GM06990 (cell line): Measurements from ENCODE around the gene INTS6.
A peak's percentile ranks its signal among the peaks of the same experiment; 100 is the strongest.

Source experiments
- DNase-seq: peaks from one replicate; pipeline ENCODE4 v3.0.0-alpha.2; 2011; ENCODE audit not compliant: insufficient read length; ENCODE audit errors: extremely low read depth
- H3K27me3 ChIP-seq: replicated peaks from 2 replicates; pipeline ENCODE4 v1.6.0; 2011; ENCODE audit warnings: low read length; ENCODE audit not compliant: control insufficient read depth, insufficient read depth
- H3K36me3 ChIP-seq: 2 replicates; pipeline ENCODE4 v1.5.1; 2011; ENCODE audit warnings: low read length; ENCODE audit not compliant: control insufficient read depth, insufficient read depth
- H3K4me3 ChIP-seq: replicated peaks from 2 replicates; pipeline ENCODE4 v1.5.1; 2011; ENCODE audit warnings: low read depth, mild to moderate bottlenecking, control low read depth, low read length
- TF ChIP-seq, protein P1 (sequence below): IDR thresholded peaks from 2 replicates; pipeline ENCODE4 v1.5.1; 2011; ENCODE audit warnings: low read length, control low read depth, mild to moderate bottlenecking, inconsistent platforms; ENCODE audit not compliant: insufficient read depth, poor library complexity, severe bottlenecking

The INTS6 gene, protein sequence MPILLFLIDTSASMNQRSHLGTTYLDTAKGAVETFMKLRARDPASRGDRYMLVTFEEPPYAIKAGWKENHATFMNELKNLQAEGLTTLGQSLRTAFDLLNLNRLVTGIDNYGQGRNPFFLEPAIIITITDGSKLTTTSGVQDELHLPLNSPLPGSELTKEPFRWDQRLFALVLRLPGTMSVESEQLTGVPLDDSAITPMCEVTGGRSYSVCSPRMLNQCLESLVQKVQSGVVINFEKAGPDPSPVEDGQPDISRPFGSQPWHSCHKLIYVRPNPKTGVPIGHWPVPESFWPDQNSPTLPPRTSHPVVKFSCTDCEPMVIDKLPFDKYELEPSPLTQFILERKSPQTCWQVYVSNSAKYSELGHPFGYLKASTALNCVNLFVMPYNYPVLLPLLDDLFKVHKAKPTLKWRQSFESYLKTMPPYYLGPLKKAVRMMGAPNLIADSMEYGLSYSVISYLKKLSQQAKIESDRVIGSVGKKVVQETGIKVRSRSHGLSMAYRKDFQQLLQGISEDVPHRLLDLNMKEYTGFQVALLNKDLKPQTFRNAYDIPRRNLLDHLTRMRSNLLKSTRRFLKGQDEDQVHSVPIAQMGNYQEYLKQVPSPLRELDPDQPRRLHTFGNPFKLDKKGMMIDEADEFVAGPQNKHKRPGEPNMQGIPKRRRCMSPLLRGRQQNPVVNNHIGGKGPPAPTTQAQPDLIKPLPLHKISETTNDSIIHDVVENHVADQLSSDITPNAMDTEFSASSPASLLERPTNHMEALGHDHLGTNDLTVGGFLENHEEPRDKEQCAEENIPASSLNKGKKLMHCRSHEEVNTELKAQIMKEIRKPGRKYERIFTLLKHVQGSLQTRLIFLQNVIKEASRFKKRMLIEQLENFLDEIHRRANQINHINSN

DNA sequence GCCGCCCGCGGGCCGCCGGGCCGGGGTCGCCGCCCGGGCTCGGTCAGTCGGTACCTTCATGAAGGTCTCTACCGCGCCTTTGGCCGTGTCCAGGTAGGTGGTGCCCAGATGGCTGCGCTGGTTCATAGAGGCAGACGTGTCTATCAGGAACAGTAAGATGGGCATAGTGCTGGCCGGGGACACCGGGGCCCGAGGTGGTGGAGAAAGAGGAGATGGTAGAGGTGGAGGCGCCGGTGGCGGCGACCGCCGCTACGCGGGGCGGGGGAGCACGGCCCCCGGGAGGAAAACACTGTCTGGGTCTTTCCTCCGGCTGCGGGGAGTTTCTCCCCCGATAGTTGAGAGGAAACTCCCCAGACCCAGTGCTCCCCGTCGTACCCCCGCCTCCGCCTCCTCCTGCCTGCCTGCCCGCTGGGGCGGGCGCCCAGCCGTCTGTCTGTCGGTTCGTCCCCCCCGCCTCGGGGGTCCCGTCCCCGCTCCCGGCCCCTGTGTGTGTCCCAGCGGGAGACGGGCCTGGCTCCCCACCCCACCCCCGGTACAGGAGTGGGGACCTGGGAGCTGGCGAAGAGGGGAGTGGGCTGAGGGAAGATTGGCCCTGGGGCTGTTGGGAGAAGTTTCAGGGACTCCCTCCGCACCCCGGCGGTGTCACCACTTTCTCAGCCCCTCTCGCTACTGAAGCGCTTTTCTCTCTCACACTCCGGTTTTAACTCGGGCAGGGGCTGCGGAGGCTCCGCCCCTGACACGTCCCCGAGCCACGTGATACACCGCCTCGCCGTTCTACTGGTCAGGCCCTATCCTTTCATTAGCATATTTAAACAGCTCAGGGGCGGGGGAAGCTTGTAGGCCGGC is at the start of gene INTS6:
Gene INTS6, minus strand, starts transcription at position 676 of the 846 bp plus-strand sequence. Its CDS starts 511 bp downstream, at position 165.
- Histone ChIP-seq H3K36me3 (peaks cover 5% of the 10 kb centered on the region; the same call in 1 of the 2 replicates), H3K27me3 (no peaks in the 10 kb centered on the region), H3K4me3 (peak within 1 kb of the TSS; percentile 89)
- peak; percentile 98 for DNase-seq
- TF ChIP-seq, protein P1, sequence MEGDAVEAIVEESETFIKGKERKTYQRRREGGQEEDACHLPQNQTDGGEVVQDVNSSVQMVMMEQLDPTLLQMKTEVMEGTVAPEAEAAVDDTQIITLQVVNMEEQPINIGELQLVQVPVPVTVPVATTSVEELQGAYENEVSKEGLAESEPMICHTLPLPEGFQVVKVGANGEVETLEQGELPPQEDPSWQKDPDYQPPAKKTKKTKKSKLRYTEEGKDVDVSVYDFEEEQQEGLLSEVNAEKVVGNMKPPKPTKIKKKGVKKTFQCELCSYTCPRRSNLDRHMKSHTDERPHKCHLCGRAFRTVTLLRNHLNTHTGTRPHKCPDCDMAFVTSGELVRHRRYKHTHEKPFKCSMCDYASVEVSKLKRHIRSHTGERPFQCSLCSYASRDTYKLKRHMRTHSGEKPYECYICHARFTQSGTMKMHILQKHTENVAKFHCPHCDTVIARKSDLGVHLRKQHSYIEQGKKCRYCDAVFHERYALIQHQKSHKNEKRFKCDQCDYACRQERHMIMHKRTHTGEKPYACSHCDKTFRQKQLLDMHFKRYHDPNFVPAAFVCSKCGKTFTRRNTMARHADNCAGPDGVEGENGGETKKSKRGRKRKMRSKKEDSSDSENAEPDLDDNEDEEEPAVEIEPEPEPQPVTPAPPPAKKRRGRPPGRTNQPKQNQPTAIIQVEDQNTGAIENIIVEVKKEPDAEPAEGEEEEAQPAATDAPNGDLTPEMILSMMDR, result no peak

DNA sequence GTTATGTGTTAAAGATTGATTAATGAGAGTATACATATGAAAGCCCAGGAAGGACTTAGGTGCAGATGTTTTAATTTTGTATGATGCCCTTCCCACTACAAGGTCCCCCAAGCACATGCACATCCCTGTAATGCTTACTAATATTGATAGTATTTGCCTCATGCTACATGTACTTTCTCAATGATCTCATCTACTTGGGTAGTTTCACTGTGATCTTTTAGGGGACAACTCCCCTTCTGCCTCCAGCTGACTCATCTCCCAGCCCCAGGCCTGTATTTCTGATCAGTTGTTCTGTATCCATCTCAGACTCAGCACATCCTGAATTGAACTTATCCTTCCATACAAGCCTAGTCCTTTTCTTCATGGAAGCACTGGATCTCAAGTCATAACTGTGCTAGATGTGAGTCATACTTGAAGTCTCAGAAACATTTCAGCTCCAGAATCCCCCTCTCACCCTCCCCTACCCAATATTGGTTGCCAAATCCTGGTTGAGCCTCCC is 49.4 kb upstream of the INTS6 start:
- TF ChIP-seq, protein P1, result no peak
- DNase-seq, result peak; percentile 62
- Histone ChIP-seq H3K4me3 (no peak overlapping the region), H3K36me3 (no peaks in the 10 kb centered on the region), H3K27me3 (no peaks in the 10 kb centered on the region)

DNA sequence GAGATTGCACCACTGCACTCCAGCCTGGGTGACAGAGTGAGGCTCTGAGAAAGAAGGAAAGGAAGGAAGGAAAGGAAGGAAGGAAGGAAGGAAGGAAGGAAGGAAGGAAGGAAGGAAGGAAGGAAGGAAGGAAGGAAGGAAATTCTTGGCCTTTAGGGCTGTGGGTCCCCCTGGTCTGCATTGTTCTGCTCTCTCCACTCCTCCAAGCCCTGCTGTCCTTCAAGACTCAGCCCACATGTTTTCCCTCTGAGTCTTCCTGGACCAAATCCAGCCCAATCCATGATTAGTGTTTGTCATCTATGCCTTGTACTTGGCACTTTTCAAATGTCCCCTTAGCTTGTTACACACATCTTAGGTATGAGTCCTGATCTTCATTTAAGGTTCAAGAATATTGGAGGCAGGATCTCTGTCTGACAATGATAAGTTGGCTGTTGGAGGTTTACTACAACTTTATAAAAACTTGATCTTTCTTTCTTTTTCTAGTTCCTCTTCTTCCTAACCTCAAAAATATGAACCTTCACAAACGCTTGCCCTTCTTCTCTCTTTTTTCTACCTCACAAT is 48.8 kb upstream of the INTS6 start:
- TF ChIP-seq, protein P1, result no peak
- Histone ChIP-seq H3K4me3 (no peak overlapping the region), H3K27me3 (no peaks in the 10 kb centered on the region), H3K36me3 (no peaks in the 10 kb centered on the region)
- DNase-seq, result no peak

DNA sequence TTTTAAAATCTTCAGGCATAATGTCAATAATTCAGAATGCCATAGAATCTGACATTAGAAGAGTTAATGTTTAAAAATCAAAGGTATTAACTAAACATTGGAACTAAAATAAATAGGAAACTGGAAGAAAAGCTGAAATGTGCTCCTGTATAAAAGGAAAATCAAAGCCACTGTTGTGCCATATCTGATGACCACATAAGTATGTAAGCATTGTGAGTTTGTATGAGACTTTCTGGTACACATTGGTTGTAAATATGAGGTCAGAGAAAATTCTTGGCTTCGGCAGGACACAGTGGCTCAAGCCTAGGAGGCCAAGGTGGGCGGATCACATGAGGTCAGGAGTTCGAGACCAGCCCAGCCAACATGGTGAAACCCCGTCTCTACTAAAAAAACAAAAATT is 48.3 kb upstream of the INTS6 start:
- DNase-seq, result no peak
- no peaks in the 10 kb centered on the region for H3K27me3 ChIP-seq
- H3K4me3 ChIP-seq, result no peak overlapping the region
- H3K36me3 ChIP-seq, result no peaks in the 10 kb centered on the region
- TF ChIP-seq, protein P1, result no peak

DNA sequence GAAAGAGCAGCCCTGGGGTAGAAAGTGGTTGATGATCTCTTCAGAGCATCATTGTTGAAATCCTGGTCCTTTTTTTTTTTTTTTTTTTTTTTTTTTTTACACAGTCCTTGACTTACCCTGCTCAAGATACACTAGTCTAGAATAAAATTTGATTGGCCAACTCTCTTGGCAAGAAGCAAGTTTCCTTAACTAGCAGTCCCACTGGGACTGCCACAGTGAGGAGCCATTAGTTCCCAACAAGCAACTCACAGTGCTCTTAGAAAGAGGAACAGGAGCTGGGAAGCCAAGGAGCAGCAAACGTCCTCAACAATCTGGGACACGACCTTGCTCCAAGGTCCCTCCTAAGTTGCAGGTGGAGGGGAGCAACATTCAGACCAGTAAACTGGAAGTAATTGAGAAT is 47.9 kb upstream of the INTS6 start:
- Histone ChIP-seq H3K27me3 (no peaks in the 10 kb centered on the region), H3K36me3 (no peaks in the 10 kb centered on the region), H3K4me3 (no peak overlapping the region)
- TF ChIP-seq, protein P1, result no peak
- DNase-seq, result no peak
